ENCODE results near the gene TSC22D1.

GRCh38 chr13:44577236-44578066 lies 1.3 kb upstream of the TSC22D1 start:
- TF ChIP-seq CTCF (IDR thresholded peaks at IDR 0.05), result no peak
- TF ChIP-seq POLR2A (IDR thresholded peaks at IDR 0.05), result peak; percentile 49 to 76
